Measurements from ENCODE around the gene IMMP2L.
A peak's percentile ranks its signal among the peaks of the same experiment; 100 is the strongest.
"Not testable (repeated sequence)": the region's sequence is repeated elsewhere in the genome, so short reads cannot be mapped to it uniquely, and the experiment has no call there.

Gene IMMP2L

DNA sequence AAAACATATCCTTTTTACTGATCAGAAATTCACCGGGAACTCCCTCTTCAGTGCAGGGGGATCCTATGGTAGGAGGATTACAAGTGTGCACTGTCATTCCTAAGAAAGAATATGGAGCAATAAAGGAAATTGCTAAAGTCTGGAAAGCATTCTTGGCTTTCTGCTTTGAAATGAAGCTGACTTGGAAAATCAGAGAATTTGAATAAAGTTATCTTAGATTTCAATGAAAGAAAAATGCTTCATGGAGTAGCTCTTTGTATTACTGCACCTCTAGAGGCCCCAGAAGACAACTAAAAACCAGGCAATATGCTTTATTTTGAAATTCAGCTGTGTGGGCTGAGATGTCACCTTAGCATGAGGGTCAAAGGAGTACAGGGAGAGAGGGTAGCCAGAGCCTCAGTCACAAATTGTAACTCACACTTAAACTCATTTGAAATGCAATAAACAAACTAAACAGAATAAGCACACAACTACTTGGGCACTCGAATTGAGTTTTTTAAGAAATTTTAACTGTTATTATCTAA is 102.5 kb downstream of the IMMP2L start:
- no peak for DNase-seq (ENCODE audit: low read depth in 1 of 2, low spot score in 1 of 2)
- no peak for TF ChIP-seq JUND (IDR thresholded peaks at IDR 0.05; ENCODE audit: low read depth)
- in situ Hi-C loops (cut with HindIII; ENCODE audit: low pct_unique_long_range_greater_than_20kb, low sequenced_read_pairs) = no loop called here

DNA sequence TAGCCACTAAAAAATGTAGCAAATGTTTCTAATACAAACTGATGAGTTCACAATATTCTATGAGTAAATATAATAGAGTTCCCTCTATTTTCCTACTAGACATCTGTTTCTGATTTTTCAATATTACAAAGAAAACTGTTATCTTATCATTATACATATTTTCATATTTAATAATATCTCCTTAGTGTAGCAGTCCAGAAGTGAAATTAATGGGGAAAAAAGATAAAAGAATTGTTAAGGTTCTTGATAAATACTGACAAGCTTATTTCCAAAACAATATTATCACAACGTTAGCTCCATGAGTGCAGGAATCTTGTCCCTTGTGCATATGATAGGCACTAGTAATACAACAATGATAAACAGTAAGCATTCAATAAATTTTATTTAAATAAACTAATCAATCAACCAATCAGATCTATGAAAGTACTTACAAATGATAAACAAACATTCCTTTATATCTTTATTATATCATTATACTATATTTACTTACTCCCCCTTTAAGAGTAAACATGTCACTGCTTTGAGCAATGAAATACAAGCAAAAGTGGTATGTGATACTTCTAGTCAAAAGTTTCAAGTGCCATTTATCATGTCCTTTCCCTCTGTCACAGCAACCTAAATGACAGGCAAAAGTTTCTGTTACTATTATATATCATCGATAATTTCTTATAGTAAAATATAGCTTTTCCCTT is 103.1 kb downstream of the IMMP2L start:
- in situ Hi-C loops (cut with HindIII; ENCODE audit: low pct_unique_long_range_greater_than_20kb, low sequenced_read_pairs) = no loop called here
- no peak for TF ChIP-seq JUND (IDR thresholded peaks at IDR 0.05; ENCODE audit: low read depth)
- no peak for DNase-seq (ENCODE audit: low read depth in 1 of 2, low spot score in 1 of 2)

DNA sequence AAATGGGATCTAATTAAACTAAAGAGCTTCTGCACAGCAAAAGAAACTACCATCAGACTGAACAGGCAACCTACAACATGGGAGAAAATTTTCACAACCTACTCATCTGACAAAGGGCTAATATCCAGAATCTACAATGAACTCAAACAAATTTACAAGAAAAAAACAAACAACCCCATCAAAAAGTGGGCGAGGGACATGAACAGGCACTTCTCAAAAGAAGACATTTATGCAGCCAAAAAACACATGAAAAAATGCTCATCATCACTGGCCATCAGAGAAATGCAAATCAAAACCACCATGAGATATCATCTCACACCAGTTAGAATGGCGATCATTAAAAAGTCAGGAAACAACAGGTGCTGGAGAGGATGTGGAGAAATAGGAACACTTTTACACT is 111.6 kb downstream of the IMMP2L start:
- DNase-seq (ENCODE audit: low read depth in 1 of 2, low spot score in 1 of 2); in situ Hi-C loops (cut with HindIII; ENCODE audit: low pct_unique_long_range_greater_than_20kb, low sequenced_read_pairs): not testable (repeated sequence)

DNA sequence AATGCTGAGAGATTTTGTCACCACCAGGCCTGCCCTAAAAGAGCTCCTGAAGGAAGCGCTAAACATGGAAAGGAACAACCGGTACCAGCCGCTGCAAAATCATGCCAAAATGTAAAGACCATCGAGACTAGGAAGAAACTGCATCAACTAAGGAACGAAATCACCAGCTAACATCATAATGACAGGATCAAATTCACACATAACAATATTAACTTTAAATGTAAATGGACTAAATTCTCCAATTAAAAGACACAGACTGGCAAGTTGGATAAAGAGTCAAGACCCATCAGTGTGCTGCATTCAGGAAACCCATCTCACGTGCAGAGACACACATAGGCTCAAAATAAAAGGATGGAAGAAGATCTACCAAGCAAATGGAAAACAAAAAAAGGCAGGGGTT is 114.8 kb downstream of the IMMP2L start:
- DNase-seq (ENCODE audit: low read depth in 1 of 2, low spot score in 1 of 2); in situ Hi-C loops (cut with HindIII; ENCODE audit: low pct_unique_long_range_greater_than_20kb, low sequenced_read_pairs): not testable (repeated sequence)

DNA sequence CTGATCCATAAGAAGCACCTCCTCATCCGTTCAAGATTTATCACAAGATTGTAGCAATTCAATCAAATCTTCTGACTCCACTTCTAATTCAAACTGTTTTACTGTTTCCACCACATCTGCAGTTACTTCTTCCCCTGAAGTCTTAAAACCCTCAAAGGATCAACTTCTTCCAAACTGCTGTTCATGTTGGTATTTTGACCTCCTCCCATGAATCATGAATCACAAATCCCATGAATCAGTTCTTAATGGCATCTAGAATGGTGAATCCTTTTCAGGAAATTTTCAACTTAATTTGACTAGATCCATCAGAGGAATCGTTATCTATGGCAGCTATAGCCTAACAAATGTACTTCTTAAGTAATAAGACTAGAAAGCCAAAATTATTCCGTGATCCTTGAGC is 122.3 kb downstream of the IMMP2L start:
- in situ Hi-C loops (cut with HindIII; ENCODE audit: low pct_unique_long_range_greater_than_20kb, low sequenced_read_pairs) = no loop called here

DNA sequence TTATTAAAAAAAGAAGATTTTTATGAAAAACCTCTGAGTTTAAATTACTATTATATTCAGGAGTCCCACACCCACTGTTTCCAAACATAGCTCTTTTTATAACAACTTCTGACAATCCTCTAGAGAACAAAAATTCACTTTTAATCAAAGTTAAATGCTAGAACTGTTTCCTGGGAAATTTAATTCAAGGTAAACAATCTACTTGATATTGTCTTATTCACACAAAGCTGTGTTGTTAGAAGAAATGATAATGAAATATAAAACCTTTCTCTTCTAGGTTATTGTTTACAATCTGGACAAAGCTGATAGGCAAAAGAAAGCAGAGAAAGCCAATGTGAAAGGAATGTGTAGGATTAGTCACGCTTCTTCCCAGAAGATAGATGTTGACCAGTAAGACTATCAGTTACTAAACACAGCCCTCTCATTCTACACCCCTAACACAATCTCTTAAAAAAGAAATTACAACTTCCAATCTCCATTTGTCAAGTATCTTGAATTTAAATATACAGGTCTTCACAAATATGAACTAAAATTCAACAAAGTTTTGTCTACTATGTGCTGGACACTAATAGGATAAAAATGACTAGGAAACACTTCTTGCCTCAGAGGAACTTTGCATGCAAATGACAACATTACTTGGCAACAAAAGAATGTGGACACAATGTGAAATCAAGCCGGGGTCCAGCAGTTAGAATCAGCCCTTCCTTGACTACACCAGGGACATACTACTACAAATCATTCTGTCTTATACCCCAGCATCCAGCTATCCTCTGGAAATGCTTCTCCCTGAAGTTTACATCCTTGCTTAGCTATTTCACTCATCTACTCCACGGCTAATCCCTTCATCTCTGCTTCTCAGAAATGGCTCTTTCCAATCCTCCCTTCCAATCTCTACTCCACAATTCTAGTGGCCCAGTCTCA is 123.7 kb downstream of the IMMP2L start:
- no peak for TF ChIP-seq JUND (IDR thresholded peaks at IDR 0.05; ENCODE audit: low read depth)
- in situ Hi-C loops (cut with HindIII; ENCODE audit: low pct_unique_long_range_greater_than_20kb, low sequenced_read_pairs) = no loop called here

More for the DNA sequence above, 122.3 kb downstream of the IMMP2L start:
- DNase-seq (ENCODE audit: low read depth in 1 of 2, low spot score in 1 of 2) = no peak
- TF ChIP-seq JUND (IDR thresholded peaks at IDR 0.05; ENCODE audit: low read depth) = no peak

DNA sequence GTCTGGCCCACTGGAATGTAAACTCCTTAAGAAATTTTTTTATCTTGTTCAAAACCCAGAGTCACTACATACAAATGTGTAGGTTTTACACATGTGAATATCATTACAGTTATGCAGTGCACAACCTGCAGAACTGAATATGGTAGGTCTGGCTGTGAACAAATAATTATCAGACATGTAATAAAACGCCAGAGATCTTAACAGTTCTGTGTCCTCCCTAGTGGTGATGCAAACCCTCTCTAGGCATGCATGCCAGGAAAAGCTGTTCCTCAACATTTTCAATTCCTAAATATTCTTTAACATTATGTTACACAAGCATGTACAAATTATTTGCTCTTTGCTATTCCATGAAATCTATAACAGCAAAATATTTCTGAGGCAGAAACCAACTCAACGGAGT is 124.6 kb downstream of the IMMP2L start:
- no peak for TF ChIP-seq JUND (IDR thresholded peaks at IDR 0.05; ENCODE audit: low read depth)
- DNase-seq (ENCODE audit: low read depth in 1 of 2, low spot score in 1 of 2) = no peak
- in situ Hi-C loops (cut with HindIII; ENCODE audit: low pct_unique_long_range_greater_than_20kb, low sequenced_read_pairs) = no loop called here

More for the DNA sequence above, 123.7 kb downstream of the IMMP2L start:
- DNase-seq (ENCODE audit: low read depth in 1 of 2, low spot score in 1 of 2) = no peak

DNA sequence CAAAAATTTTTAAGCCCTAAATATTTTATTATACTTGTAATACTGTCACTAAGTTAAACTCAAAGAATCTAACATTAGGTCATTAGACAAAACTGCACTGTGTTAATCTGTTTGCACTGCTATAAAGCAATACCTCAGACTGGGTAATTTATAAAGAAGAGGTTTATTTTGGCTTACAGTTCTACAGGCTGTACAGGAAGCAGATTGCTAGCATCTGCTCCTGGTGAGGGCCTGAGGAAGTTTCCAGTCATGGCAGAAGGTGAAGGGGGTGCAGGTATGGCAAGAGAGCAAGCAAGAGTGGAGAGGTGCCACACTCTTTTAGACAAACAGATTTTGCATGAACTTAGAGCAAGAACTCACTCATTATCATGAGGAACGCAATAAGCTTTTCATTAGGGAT is 125.7 kb downstream of the IMMP2L start:
- DNase-seq (ENCODE audit: low read depth in 1 of 2, low spot score in 1 of 2) = no peak
- TF ChIP-seq JUND (IDR thresholded peaks at IDR 0.05; ENCODE audit: low read depth) = no peak
- in situ Hi-C loops (cut with HindIII; ENCODE audit: low pct_unique_long_range_greater_than_20kb, low sequenced_read_pairs) = no loop called here

DNA sequence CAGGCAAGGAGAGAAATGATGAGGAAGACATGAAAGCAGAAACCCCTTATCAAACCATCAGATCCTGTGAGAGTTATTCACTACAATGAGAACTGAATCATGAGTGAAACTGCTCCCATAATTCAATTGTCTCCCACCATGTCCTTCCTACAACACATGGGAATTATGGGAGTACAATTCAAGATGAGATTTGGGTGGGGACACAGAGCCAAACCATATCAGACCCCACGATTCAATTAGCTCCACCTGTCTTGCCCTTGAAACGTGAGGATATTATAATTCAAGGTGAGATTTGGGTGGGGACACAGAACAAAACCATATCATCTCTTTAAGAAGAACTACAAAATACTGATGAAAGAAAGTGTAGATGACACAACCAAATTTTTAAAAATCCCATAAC is 128.9 kb downstream of the IMMP2L start:
- no peak for TF ChIP-seq JUND (IDR thresholded peaks at IDR 0.05; ENCODE audit: low read depth)
- in situ Hi-C loops (cut with HindIII; ENCODE audit: low pct_unique_long_range_greater_than_20kb, low sequenced_read_pairs) = no loop called here
- no peak for DNase-seq (ENCODE audit: low read depth in 1 of 2, low spot score in 1 of 2)

DNA sequence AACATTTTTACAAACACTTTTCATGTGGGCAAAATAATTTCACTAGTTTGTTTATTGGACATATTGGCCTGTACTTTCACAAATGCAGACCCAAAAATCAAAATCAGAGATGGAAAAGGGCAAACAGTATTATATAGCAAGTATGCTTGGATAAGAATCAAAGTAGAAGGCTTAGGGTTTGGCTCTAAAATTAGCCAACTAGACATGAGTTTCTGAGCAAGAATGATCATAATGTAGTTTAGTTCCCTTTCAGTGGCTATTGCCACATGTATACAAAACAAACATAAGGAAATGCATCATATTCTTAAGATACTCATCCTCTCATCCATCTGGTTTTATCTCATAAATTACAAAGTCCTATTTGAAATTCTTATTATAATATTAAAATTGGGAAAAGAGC is 132.5 kb downstream of the IMMP2L start:
- no peak for DNase-seq (ENCODE audit: low read depth in 1 of 2, low spot score in 1 of 2)
- in situ Hi-C loops (cut with HindIII; ENCODE audit: low pct_unique_long_range_greater_than_20kb, low sequenced_read_pairs) = no loop called here
- no peak for TF ChIP-seq JUND (IDR thresholded peaks at IDR 0.05; ENCODE audit: low read depth)

DNA sequence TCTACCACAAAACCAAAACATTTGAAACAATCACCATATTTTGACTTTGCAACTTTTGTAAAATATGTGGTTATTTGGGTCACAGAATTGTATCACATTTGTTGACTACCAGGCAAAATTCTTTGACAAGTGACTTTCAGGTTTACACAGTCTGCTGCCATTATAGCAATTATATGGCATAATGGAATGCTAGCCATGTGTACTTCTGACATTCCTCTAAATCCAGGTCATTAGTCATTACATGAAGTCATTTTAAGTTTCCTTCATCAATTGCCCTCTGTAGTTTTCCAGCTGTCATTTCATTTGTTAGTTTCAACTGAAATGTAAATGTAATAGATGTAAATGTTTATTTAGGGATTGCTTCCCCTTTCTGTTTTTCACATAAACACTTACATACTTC is 137.5 kb downstream of the IMMP2L start:
- DNase-seq (ENCODE audit: low read depth in 1 of 2, low spot score in 1 of 2) = peak; percentile 6 to 19
- in situ Hi-C loops (cut with HindIII; ENCODE audit: low pct_unique_long_range_greater_than_20kb, low sequenced_read_pairs) = no loop called here
- TF ChIP-seq JUND (IDR thresholded peaks at IDR 0.05; ENCODE audit: low read depth) = no peak

DNA sequence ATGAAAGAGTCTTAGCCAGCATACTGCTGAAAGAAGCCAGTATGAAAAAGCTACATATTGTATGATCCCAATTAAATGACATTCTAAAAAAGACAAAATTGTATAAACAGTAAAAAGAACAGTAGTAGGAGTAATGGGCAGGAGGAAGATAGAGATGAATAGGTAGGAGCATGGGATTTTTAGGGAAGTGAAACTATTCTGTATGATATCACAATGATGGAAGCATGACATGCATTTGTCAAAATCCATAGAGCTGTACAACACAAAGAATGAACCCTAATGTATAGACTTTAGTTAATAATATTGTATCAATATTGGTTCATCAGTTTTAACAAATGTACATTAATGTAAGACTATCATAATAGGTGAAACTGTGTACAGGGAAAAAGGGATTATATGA is 147.9 kb downstream of the IMMP2L start:
- in situ Hi-C loops (cut with HindIII; ENCODE audit: low pct_unique_long_range_greater_than_20kb, low sequenced_read_pairs) = no loop called here
- TF ChIP-seq JUND (IDR thresholded peaks at IDR 0.05; ENCODE audit: low read depth) = no peak
- DNase-seq (ENCODE audit: low read depth in 1 of 2, low spot score in 1 of 2) = no peak

DNA sequence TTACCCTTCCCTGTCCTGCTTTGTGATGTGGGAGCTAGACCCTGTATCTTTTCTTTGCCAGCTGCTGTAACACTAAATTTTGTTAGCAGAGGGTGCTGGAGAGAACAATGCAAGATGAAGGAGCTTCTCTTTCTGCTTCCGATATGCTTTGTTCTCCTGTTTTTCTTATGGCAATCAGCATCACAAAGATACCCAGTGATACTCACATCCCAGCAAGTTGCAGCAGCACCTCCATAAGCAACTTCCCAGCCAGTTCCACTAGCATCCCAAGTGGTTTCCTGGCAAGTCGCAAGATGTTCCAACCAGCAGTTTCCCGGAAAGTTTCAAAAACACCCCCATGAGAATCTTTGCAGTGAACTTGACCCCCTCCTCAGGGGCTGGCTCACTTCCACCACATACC is 148.6 kb downstream of the IMMP2L start:
- DNase-seq (ENCODE audit: low read depth in 1 of 2, low spot score in 1 of 2) = no peak

More for the DNA sequence above, 148.6 kb downstream of the IMMP2L start:
- in situ Hi-C loops (cut with HindIII; ENCODE audit: low pct_unique_long_range_greater_than_20kb, low sequenced_read_pairs) = no loop called here
- no peak for TF ChIP-seq JUND (IDR thresholded peaks at IDR 0.05; ENCODE audit: low read depth)
